ENCODE results near the gene TROAP. TPM values are rescaled to one million over a fixed set of nuclear protein-coding genes. Genes with fewer than 3 reads are reported as not detected.

Gene TROAP
- total and polyA plus RNA-seq, 2 donors (not counting 1 experiment from before 2014, with no cell fraction given), result 0.88 to 1.0 TPM

GRCh38 chr12:49342914-49343731 is 20.1 kb downstream of the TROAP start:
- intact Hi-C loops (cut with micrococcal nuclease), result loop anchor here (1.0 to 10.0 kb wide), 3 partner anchors 55 to 502 kb away; partner anchors contain the start of genes BCDIN3D and DHH
- CTCF ChIA-PET, result interaction anchor here (0.6 to 4.0 kb wide), 20 partner anchors 7 to 258 kb away, joined by 3 to 74 read pairs (median 6); partner anchors contain the start of genes SPATS2 and TROAP
- H2AFZ ChIP-seq (ENCODE audit: insufficient read depth, low read depth, low read length, poor library complexity, severe bottlenecking), result peak overlapping the region; percentile 58
- 2% methylated on average over 30 of the region's 33 CpGs for WGBS (ENCODE audit: insufficient coverage)
- Mint-ChIP-seq H3K9me3 (ENCODE audit: insufficient read depth) (no peaks in the 10 kb centered on the region), H3K27ac (peak overlapping the region; percentile 56), H3K4me3 (peak overlapping the region; percentile 86), H3K4me1 (peaks cover 57% of the 10 kb centered on the region), H3K27me3 (peaks cover 48% of the 10 kb centered on the region)
- H3K79me2 ChIP-seq (ENCODE audit: control insufficient read depth, insufficient read depth, low read length), result no peaks in the 10 kb centered on the region
- peak overlapping the region in 4 of 5 experiments; percentile 29 to 51 (median 44) for H3K4me3 ChIP-seq (ENCODE audit: control extremely low read depth in 1 of 5, extremely low read depth in 1 of 5, insufficient read depth in 1 of 5, low read depth in 2 of 5, low read length in 4 of 5)
- H3K9me3 ChIP-seq (ENCODE audit: control extremely low read depth in 1 of 3, control insufficient read depth in 2 of 3, insufficient read depth in 1 of 3, low read length in 2 of 3), result peaks cover 0 to 31% (median 0%) of the 10 kb centered on the region in 3 donors
- POLR2A ChIA-PET, result interaction anchor here (0.6 to 0.7 kb wide), 2 partner anchors 11 to 236 kb away, joined by 3 to 6 read pairs; no protein-coding TSS in a partner anchor
- H4K20me1 ChIP-seq (ENCODE audit: control insufficient read depth, insufficient read depth, low read length, poor library complexity, severe bottlenecking), result peaks cover 24% of the 10 kb centered on the region
- peaks cover 0 to 89% (median 47%) of the 10 kb centered on the region in 4 experiments for H3K27me3 ChIP-seq (replicated peaks in 1 of 4; ENCODE audit: control extremely low read depth in 1 of 4, control insufficient read depth in 3 of 4, insufficient read depth in 4 of 4, low read length in 3 of 4)
- peak; percentile 20 for TF ChIP-seq EZH2 (IDR thresholded peaks at IDR 0.05; ENCODE audit: borderline replicate concordance, insufficient read depth, low read depth, low read length, poor library complexity, severe bottlenecking)
- no peak for TF ChIP-seq CTCF (IDR thresholded peaks at IDR 0.05)
- peak overlapping the region; percentile 89 for H3K4me2 ChIP-seq (replicated peaks; ENCODE audit: low read depth, low read length, poor library complexity, severe bottlenecking)
- peak; percentile 52 for DNase-seq
- no peak for ATAC-seq (ENCODE audit: low read depth)
- peaks cover 60 to 65% of the 10 kb centered on the region in 2 donors for H3K4me1 ChIP-seq (ENCODE audit: control insufficient read depth in 2 of 2, insufficient read depth in 2 of 2, low read length in 2 of 2)
- H3K9ac ChIP-seq (ENCODE audit: low read length), result peak overlapping the region; percentile 42
- no peak overlapping the region for H3K27ac ChIP-seq (ENCODE audit: low read length in 2 of 2)
- no peaks in the 10 kb centered on the region for H3K36me3 ChIP-seq (replicated peaks in 1 of 2; ENCODE audit: control extremely low read depth in 1 of 2, control insufficient read depth in 1 of 2, extremely low read depth in 1 of 2, insufficient read depth in 2 of 2, low read length in 1 of 2)
